ENCODE measurements around the gene FRMD8. TPM values are rescaled to one million over a fixed set of nuclear protein-coding genes. Genes with fewer than 3 reads are reported as not detected.

FRMD8 gene
- total and polyA plus RNA-seq, 9 of the 15 experiments (the other 6 are each of a cell fraction or from before 2014, with no cell fraction given), result 4.5 to 54.5 (median 15.8) TPM

- TF ChIP-seq, protein P1, sequence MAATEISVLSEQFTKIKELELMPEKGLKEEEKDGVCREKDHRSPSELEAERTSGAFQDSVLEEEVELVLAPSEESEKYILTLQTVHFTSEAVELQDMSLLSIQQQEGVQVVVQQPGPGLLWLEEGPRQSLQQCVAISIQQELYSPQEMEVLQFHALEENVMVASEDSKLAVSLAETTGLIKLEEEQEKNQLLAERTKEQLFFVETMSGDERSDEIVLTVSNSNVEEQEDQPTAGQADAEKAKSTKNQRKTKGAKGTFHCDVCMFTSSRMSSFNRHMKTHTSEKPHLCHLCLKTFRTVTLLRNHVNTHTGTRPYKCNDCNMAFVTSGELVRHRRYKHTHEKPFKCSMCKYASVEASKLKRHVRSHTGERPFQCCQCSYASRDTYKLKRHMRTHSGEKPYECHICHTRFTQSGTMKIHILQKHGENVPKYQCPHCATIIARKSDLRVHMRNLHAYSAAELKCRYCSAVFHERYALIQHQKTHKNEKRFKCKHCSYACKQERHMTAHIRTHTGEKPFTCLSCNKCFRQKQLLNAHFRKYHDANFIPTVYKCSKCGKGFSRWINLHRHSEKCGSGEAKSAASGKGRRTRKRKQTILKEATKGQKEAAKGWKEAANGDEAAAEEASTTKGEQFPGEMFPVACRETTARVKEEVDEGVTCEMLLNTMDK (IDR thresholded peaks at IDR 0.05; ENCODE audit: borderline replicate concordance, insufficient read depth, low read depth, low read length, poor library complexity, severe bottlenecking), result no peak
- TF ChIP-seq BCOR (IDR thresholded peaks at IDR 0.05) (no peak), MEF2A (IDR thresholded peaks at IDR 0.05; ENCODE audit: control insufficient read depth, low read depth, low read length) (no peak), CEBPZ (IDR thresholded peaks at IDR 0.05; ENCODE audit: borderline replicate concordance, low read depth, low read length) (no peak; the same call in 1 of the 2 replicates), HEY1 (CRISPR knock-in tag; IDR thresholded peaks at IDR 0.05; ENCODE audit: borderline replicate concordance) (no peak), ZNF134 (CRISPR knock-in tag; conservative IDR thresholded peaks at IDR 0.05) (no peak), ZNF174 (CRISPR knock-in tag; IDR thresholded peaks at IDR 0.05) (no peak), CREM (IDR thresholded peaks at IDR 0.05; ENCODE audit: low read depth) (no peak; the same call in none of the 2 replicates), BRD4 (IDR thresholded peaks at IDR 0.05) (peak; percentile 1; the same call in 1 of the 2 replicates), MTF1 (CRISPR knock-in tag; IDR thresholded peaks at IDR 0.05; ENCODE audit: borderline replicate concordance) (no peak), ZC3H8 (IDR thresholded peaks at IDR 0.05) (no peak), TAF7 (tag; IDR thresholded peaks at IDR 0.05) (no peak), PHF20 (IDR thresholded peaks at IDR 0.05; ENCODE audit: partially characterized antibody) (no peak), POLR2AphosphoS5 (IDR thresholded peaks at IDR 0.05; ENCODE audit: control insufficient read depth, insufficient read depth, low read depth, low read length) (peak; percentile 78), NRF1 (conservative IDR thresholded peaks at IDR 0.05 in 1 of 2, IDR thresholded peaks at IDR 0.05 in 1 of 2) (peak in 1 of 2 experiments; percentile 9; a peak in 1 of 4 replicates), ZSCAN32 (CRISPR knock-in tag; IDR thresholded peaks at IDR 0.05) (no peak), U2AF2 (optimal IDR thresholded peaks at IDR 0.05; ENCODE audit: low read depth, low read length) (no peak), CBFB (CRISPR knock-in tag; IDR thresholded peaks at IDR 0.05) (no peak), SETDB1 (IDR thresholded peaks at IDR 0.05; ENCODE audit: low read length) (no peak), KLF10 (CRISPR knock-in tag; IDR thresholded peaks at IDR 0.05) (no peak), ZNF507 (tag; conservative IDR thresholded peaks at IDR 0.05) (no peak), NUFIP1 (IDR thresholded peaks at IDR 0.05; ENCODE audit: partially characterized antibody) (no peak), TOE1 (IDR thresholded peaks at IDR 0.05; ENCODE audit: borderline replicate concordance) (no peak; the same call in 1 of the 2 replicates), TOE1 (CRISPR knock-in tag; IDR thresholded peaks at IDR 0.05; ENCODE audit: borderline replicate concordance, low read depth) (0 out of 2 replicates have a peak, but pooled peaks have one; percentile 50), ZBTB1 (CRISPR knock-in tag; IDR thresholded peaks at IDR 0.05; ENCODE audit: borderline replicate concordance, low read depth) (no peak)
Measured at GRCh38 chr11:65425971-65426838, 39.8 kb downstream of the FRMD8 start (continued).

Measured in K562 (cell line).